HL-60 (cell line): ENCODE results near the gene TDRD9.
A peak's percentile ranks its signal among the peaks of the same experiment; 100 is the strongest.

ENCODE experiments used
- DNase-seq, 2 experiments: peaks; one replicate each; pipeline ENCODE4 v3.0.0-alpha.2; 2010 to 2020; ENCODE audit warnings: low read depth in 1 of 2, low spot score in 1 of 2
- H3K27ac ChIP-seq: fragments of 250-450 bp; sonication (Bioruptor Pico); replicated peaks from 2 replicates; pipeline ENCODE4 v1.5.1; 2020; ENCODE audit warnings: mild to moderate bottlenecking, moderate library complexity
- H3K27me3 ChIP-seq: fragments of 250-450 bp; sonication (Bioruptor Pico); 2 replicates; pipeline ENCODE4 v1.5.1; 2021; ENCODE audit warnings: mild to moderate bottlenecking, moderate library complexity; ENCODE audit not compliant: insufficient read depth, poor library complexity, severe bottlenecking
- H3K4me3 ChIP-seq: replicated peaks from 2 replicates; pipeline ENCODE4 v1.5.1; 2011; ENCODE audit warnings: mild to moderate bottlenecking, control low read depth, low read length; ENCODE audit not compliant: insufficient read depth
- GABPA ChIP-seq: IDR thresholded peaks from 2 replicates; pipeline ENCODE4 v1.6.1; 2012; ENCODE audit warnings: low read depth
- POLR2AphosphoS5 ChIP-seq: IDR thresholded peaks from 2 replicates; pipeline ENCODE4 v1.6.1; 2012; ENCODE audit warnings: low read depth
- SPI1 ChIP-seq: IDR thresholded peaks from 2 replicates; pipeline ENCODE4 v1.6.1; 2012; ENCODE audit warnings: low read depth, mild to moderate bottlenecking, borderline replicate concordance
- TF ChIP-seq, protein P1 (sequence below): IDR thresholded peaks from one replicate; pipeline ENCODE4 v1.5.1; 2011; ENCODE audit warnings: low read length, control low read depth, inconsistent platforms; ENCODE audit not compliant: insufficient read depth
- TF ChIP-seq, protein P2 (sequence below): IDR thresholded peaks from 2 replicates; pipeline ENCODE4 v1.6.1; 2012; ENCODE audit warnings: low read depth; ENCODE audit not compliant: insufficient replicate concordance

The TDRD9 gene

DNA sequence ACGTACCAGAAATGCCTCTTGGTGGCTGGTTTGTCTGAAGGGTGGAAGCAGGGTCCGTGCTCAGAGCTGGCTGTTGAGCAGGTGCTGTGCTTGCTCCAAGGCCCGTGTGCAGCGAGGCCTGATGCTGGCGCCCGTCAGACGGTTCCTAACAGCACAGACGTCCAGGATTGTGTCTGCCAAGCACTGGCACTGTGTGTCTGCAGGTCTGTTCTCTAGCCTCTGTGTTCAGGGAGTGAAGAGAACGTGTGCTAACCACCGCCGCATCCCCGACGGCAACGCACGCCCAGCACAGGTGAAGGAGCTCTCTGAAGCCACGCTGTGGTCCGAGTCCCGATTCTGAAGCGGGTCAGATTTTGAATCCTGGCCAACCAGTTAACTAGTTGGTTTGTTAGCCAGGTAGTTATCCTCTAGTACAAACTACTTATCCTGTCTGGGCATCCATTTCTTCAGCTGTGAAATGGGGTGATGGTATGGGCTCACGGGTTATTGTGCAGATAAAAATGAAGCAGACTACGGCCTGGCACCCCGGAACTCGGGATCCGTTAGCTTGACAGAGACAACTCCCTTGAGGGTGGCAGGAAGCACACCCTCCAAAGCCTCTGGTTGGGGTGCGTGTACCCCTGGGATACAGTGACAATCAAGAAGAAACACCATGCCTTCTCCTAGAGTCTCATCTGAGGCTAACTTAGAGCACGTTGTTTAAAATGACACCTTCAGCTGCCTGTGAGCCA, 18.6 kb upstream of the TDRD9 start:
- Histone ChIP-seq H3K27ac (no peak overlapping the region), H3K4me3 (no peak overlapping the region), H3K27me3 (no peaks in the 10 kb centered on the region)
- no peak for DNase-seq
- no peak for TF ChIP-seq POLR2AphosphoS5
- TF ChIP-seq, protein P1, sequence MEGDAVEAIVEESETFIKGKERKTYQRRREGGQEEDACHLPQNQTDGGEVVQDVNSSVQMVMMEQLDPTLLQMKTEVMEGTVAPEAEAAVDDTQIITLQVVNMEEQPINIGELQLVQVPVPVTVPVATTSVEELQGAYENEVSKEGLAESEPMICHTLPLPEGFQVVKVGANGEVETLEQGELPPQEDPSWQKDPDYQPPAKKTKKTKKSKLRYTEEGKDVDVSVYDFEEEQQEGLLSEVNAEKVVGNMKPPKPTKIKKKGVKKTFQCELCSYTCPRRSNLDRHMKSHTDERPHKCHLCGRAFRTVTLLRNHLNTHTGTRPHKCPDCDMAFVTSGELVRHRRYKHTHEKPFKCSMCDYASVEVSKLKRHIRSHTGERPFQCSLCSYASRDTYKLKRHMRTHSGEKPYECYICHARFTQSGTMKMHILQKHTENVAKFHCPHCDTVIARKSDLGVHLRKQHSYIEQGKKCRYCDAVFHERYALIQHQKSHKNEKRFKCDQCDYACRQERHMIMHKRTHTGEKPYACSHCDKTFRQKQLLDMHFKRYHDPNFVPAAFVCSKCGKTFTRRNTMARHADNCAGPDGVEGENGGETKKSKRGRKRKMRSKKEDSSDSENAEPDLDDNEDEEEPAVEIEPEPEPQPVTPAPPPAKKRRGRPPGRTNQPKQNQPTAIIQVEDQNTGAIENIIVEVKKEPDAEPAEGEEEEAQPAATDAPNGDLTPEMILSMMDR, result no peak
- no peak for TF ChIP-seq GABPA
- TF ChIP-seq, protein P2, sequence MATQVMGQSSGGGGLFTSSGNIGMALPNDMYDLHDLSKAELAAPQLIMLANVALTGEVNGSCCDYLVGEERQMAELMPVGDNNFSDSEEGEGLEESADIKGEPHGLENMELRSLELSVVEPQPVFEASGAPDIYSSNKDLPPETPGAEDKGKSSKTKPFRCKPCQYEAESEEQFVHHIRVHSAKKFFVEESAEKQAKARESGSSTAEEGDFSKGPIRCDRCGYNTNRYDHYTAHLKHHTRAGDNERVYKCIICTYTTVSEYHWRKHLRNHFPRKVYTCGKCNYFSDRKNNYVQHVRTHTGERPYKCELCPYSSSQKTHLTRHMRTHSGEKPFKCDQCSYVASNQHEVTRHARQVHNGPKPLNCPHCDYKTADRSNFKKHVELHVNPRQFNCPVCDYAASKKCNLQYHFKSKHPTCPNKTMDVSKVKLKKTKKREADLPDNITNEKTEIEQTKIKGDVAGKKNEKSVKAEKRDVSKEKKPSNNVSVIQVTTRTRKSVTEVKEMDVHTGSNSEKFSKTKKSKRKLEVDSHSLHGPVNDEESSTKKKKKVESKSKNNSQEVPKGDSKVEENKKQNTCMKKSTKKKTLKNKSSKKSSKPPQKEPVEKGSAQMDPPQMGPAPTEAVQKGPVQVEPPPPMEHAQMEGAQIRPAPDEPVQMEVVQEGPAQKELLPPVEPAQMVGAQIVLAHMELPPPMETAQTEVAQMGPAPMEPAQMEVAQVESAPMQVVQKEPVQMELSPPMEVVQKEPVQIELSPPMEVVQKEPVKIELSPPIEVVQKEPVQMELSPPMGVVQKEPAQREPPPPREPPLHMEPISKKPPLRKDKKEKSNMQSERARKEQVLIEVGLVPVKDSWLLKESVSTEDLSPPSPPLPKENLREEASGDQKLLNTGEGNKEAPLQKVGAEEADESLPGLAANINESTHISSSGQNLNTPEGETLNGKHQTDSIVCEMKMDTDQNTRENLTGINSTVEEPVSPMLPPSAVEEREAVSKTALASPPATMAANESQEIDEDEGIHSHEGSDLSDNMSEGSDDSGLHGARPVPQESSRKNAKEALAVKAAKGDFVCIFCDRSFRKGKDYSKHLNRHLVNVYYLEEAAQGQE, result no peak
- TF ChIP-seq SPI1, result no peak

DNA sequence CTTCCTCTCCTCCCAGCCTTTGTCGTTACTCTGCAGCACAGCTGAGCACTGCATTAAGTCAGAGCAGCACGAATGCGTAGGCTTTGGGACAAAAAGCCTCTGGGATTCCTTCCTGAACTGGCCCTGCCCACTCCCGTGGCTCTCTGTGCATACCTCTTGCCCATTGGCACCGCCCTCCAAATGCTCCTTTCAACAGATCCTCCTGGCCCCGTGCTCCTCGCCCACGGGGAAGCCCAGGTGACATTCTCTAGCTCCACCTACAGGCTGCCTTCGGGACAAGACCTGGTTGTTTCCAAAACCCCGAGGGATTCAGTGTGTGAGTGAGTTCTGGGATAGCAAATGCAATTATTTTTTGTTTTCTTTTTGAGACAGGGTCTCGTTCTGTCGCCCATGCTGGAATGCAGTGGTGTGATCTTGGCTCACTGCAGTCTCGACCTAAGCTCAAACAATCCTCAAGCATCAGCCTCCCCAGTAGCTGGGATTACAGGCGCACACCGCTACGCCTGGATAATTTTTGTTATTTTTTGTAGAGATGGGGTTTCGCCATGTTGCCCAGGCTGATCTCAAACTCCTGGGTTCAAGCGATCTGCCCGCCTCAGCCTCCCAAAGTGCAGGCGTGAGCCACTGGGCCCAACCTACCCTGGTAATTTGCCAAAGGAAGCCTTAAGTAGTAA, 17.9 kb upstream of the TDRD9 start:
- TF ChIP-seq, protein P2, result no peak
- TF ChIP-seq POLR2AphosphoS5 (no peak), SPI1 (peak; percentile 47; the same call in 1 of the 2 replicates)
- TF ChIP-seq, protein P1, result peak; percentile 50
- Histone ChIP-seq H3K27me3 (no peaks in the 10 kb centered on the region), H3K4me3 (no peak overlapping the region), H3K27ac (no peak overlapping the region)
- peak in 1 of 2 experiments; percentile 66 for DNase-seq

DNA sequence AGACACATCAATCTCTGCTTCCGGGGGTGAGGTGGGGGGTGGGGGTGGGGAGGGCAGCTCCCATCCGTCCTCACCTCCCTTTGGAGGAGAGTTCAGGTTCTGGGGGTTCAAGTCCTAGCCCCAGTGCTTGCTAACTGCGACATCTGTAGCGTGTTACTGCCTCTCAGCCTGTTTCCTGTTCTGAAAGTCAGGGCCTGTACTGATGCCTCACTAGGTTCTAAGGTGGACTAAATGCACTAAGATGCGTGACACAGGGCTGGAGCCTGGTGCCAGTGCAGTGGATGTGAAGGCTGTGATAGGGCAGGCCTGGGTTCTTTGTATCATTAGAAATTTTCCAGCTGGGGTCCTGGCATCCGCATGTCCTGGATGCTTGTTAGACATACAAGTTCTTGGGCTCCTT, 17.3 kb upstream of the TDRD9 start:
- H3K27me3 ChIP-seq, result no peaks in the 10 kb centered on the region
- TF ChIP-seq GABPA, result no peak
- TF ChIP-seq, protein P1, result no peak
- H3K27ac ChIP-seq, result no peak overlapping the region
- no peak overlapping the region for H3K4me3 ChIP-seq
- no peak for DNase-seq

DNA sequence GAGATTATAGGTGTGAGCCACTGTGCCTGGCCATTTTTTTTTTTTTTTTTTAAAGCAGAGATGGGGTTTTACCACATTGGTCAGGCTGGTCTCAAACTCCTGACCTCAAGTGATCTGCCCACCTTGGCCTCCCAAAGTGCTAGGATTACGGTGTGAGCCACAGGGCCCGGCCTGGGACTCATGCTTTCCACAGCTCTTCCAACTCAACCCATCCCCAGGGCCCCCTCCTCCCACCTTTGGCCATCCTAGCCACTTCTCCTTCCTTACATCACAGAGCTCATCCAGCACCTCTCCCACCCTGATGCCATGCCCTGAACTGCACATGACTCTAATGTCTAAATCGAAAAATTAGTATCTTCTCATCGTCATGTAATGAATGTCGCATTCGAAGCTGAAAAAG, 12.6 kb upstream of the TDRD9 start:
- H3K4me3 ChIP-seq, result no peak overlapping the region
- TF ChIP-seq, protein P1, result no peak
- TF ChIP-seq POLR2AphosphoS5 (no peak), GABPA (no peak), SPI1 (no peak)
- TF ChIP-seq, protein P2, result no peak
- H3K27ac ChIP-seq, result no peak overlapping the region
- H3K27me3 ChIP-seq, result no peaks in the 10 kb centered on the region
- no peak for DNase-seq
